GM13976 (cell line): ENCODE measurements around the gene STAG1.
"Not testable (repeated sequence)": the region's sequence is repeated elsewhere in the genome, so short reads cannot be mapped to it uniquely, and the experiment has no call there.

Source experiments
- DNase-seq: peaks from one replicate; pipeline ENCODE4 v3.0.0; 2012; ENCODE audit warnings: low spot score
- CTCF ChIP-seq: IDR thresholded peaks from 2 replicates; pipeline ENCODE4 v1.5.1; 2012; ENCODE audit warnings: borderline replicate concordance, mild to moderate bottlenecking; ENCODE audit not compliant: insufficient read depth; ENCODE audit errors: extremely low read depth, missing control alignments, control extremely low read depth
- in situ Hi-C: fragments of 300-500 bp; cut with MboI; formaldehyde crosslinking; loops from one replicate; pipeline ENCODE4 v1.12.0; 2022; ENCODE audit warnings: low sequenced_read_pairs, mixed read lengths, inconsistent platforms; ENCODE audit not compliant: unreplicated experiment

STAG1 gene

GRCh38 chr3:136749091-136749490, 3.1 kb downstream of the STAG1 start:
- no peak for DNase-seq
- no peak for TF ChIP-seq CTCF
- in situ Hi-C loops: loop anchor here (25.0 kb wide), 1 partner anchor 362 kb away; no protein-coding TSS in a partner anchor

- TF ChIP-seq CTCF: no peak
- no peak for DNase-seq
- in situ Hi-C loops: loop anchor here (25.0 kb wide), 1 partner anchor 359 kb away; no protein-coding TSS in a partner anchor
Observed at GRCh38 chr3:136745916-136746315, 6.3 kb downstream of the STAG1 start.

- TF ChIP-seq CTCF: no peak
- DNase-seq: no peak
- in situ Hi-C loops: loop anchor here (25.0 kb wide), 1 partner anchor 354 kb away; no protein-coding TSS in a partner anchor
Observed at GRCh38 chr3:136741063-136741462, 11.1 kb downstream of the STAG1 start.

- TF ChIP-seq CTCF: no peak
- in situ Hi-C loops: loop anchor here (25.0 kb wide), 1 partner anchor 353 kb away; no protein-coding TSS in a partner anchor
- no peak for DNase-seq
Observed at GRCh38 chr3:136740351-136740958, 11.7 kb downstream of the STAG1 start.

- DNase-seq: not testable (repeated sequence)
Observed at GRCh38 chr3:136736950-136737349, 15.2 kb downstream of the STAG1 start.

GRCh38 chr3:136735103-136735502, 17.1 kb downstream of the STAG1 start:
- no peak for DNase-seq
- in situ Hi-C loops: loop anchor here (25.0 kb wide), 1 partner anchor 348 kb away; no protein-coding TSS in a partner anchor
- no peak for TF ChIP-seq CTCF

More at GRCh38 chr3:136736950-136737349, 15.2 kb downstream of the STAG1 start:
- in situ Hi-C loops: loop anchor here (25.0 kb wide), 1 partner anchor 350 kb away; no protein-coding TSS in a partner anchor

- in situ Hi-C loops: loop anchor here (25.0 kb wide), 1 partner anchor 347 kb away; no protein-coding TSS in a partner anchor
- DNase-seq: peak; percentile 29
- TF ChIP-seq CTCF: no peak
Observed at GRCh38 chr3:136734382-136735070, 17.7 kb downstream of the STAG1 start.
